Measurements from ENCODE around the gene CD5L. TPM values are rescaled to one million over a fixed set of nuclear protein-coding genes. Genes with fewer than 3 reads are reported as not detected.

The CD5L gene
- total and polyA plus RNA-seq, 2 donors from 2014 or later, result 0.19 TPM; not detected in 1

GRCh38 chr1:157878059-157878458 is 36.5 kb upstream of the CD5L start:
- no peaks in the 10 kb centered on the region for H3K27me3 ChIP-seq (ENCODE audit: control insufficient read depth, insufficient read depth, low read length)
- no peak overlapping the region for H3K4me3 ChIP-seq (ENCODE audit: low read length in 3 of 3)
- H3K9ac ChIP-seq (ENCODE audit: low read length in 3 of 3), result no peak overlapping the region
- H3K4me1 ChIP-seq (ENCODE audit: control insufficient read depth in 2 of 3, insufficient read depth in 2 of 3, low read depth in 1 of 3, low read length in 3 of 3), result no peaks in the 10 kb centered on the region
- DNase-seq, result peak in 2 of 5 donors; percentile 41 to 63
- intact Hi-C loops (cut with DNase I), result no loop called here
- H3K36me3 ChIP-seq (ENCODE audit: control insufficient read depth in 2 of 3, insufficient read depth in 3 of 3, low read length in 3 of 3), result no peaks in the 10 kb centered on the region
- H3K9me3 ChIP-seq (ENCODE audit: control insufficient read depth in 2 of 3, insufficient read depth in 1 of 3, low read length in 3 of 3), result no peaks in the 10 kb centered on the region
- no peak for FAIRE-seq
- no peak overlapping the region for H3K27ac ChIP-seq (ENCODE audit: low read depth in 2 of 2, low read length in 2 of 2)
- peak; percentile 35 for TF ChIP-seq CTCF (IDR thresholded peaks at IDR 0.05; ENCODE audit: borderline replicate concordance, extremely low read depth, insufficient read depth)

GRCh38 chr1:157870490-157870889 is 28.9 kb upstream of the CD5L start:
- DNase-seq, result no peak
- H3K9ac ChIP-seq (ENCODE audit: low read length in 3 of 3), result no peak overlapping the region
- no peak overlapping the region for H3K27ac ChIP-seq (ENCODE audit: low read depth in 2 of 2, low read length in 2 of 2)
- no peak for FAIRE-seq
- no peaks in the 10 kb centered on the region for H3K36me3 ChIP-seq (ENCODE audit: control insufficient read depth in 2 of 3, insufficient read depth in 3 of 3, low read length in 3 of 3)
- no peaks in the 10 kb centered on the region for H3K27me3 ChIP-seq (ENCODE audit: control insufficient read depth, insufficient read depth, low read length)
- H3K4me3 ChIP-seq (ENCODE audit: low read length in 3 of 3), result no peak overlapping the region
- H3K4me1 ChIP-seq (ENCODE audit: control insufficient read depth in 2 of 3, insufficient read depth in 2 of 3, low read depth in 1 of 3, low read length in 3 of 3), result no peaks in the 10 kb centered on the region
- intact Hi-C loops (cut with DNase I), result no loop called here
- no peaks in the 10 kb centered on the region for H3K9me3 ChIP-seq (ENCODE audit: control insufficient read depth in 2 of 3, insufficient read depth in 1 of 3, low read length in 3 of 3)
- TF ChIP-seq CTCF (IDR thresholded peaks at IDR 0.05; ENCODE audit: borderline replicate concordance, extremely low read depth, insufficient read depth), result no peak

- Histone ChIP-seq H3K27me3 (ENCODE audit: control insufficient read depth, insufficient read depth, low read length) (no peaks in the 10 kb centered on the region), H3K4me3 (ENCODE audit: low read length in 3 of 3) (no peak overlapping the region), H3K4me1 (ENCODE audit: control insufficient read depth in 2 of 3, insufficient read depth in 2 of 3, low read depth in 1 of 3, low read length in 3 of 3) (no peaks in the 10 kb centered on the region), H3K9me3 (ENCODE audit: control insufficient read depth in 2 of 3, insufficient read depth in 1 of 3, low read length in 3 of 3) (no peaks in the 10 kb centered on the region), H3K27ac (ENCODE audit: low read depth in 2 of 2, low read length in 2 of 2) (no peak overlapping the region), H3K9ac (ENCODE audit: low read length in 3 of 3) (no peak overlapping the region), H3K36me3 (ENCODE audit: control insufficient read depth in 2 of 3, insufficient read depth in 3 of 3, low read length in 3 of 3) (no peaks in the 10 kb centered on the region)
- intact Hi-C loops (cut with DNase I), result no loop called here
- FAIRE-seq (no peak), DNase-seq (no peak)
- TF ChIP-seq CTCF (IDR thresholded peaks at IDR 0.05; ENCODE audit: borderline replicate concordance, extremely low read depth, insufficient read depth), result no peak
These were observed 27.0 kb upstream of the CD5L start for GRCh38 chr1:157868654-157869053.
